ENCODE measurements around the gene CACHD1. TPM values are rescaled to one million over a fixed set of nuclear protein-coding genes. Genes with fewer than 3 reads are reported as not detected.

CACHD1 gene
- polyA plus RNA-seq, 1 donor from 2014 or later = 12.7 TPM

DNA sequence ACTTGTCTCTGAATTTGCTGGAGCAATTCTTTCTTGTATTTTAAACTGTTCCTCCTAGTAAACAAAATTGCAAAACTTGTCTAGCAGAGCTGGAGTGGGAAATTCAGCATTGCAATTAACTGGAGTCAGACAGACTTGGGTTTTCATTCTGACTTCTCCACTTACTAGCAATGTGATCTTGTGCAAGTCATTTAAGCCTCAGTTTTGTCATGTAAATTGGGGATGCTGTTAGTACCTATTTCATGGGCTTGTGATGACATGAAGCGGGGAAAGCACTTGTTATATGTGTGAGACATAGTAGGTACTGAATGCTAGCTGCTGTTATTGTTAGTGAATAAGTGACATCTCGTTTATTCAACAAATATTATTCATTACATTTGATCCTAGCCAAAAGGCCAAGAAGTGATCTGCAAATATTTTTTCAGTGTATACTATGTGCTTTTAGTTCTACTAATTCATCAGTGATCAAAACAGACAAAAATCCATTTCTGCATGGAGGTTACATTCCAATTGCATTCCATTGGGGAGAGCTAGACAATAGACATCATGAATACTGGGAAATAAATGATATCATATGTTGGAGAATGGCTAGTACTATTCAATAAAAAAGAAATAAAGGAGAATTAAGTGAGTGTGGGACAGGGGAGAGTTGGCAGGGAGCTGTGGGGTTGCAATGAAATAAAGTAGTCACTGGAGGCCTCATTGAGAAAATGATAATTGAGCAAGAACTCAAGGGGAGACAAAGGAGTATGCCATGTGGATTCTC is 47.1 kb downstream of the CACHD1 start:
- Histone ChIP-seq H3F3A (ENCODE audit: insufficient read depth, low read length, poor library complexity, severe bottlenecking) (no peaks in the 10 kb centered on the region), H4K20me1 (ENCODE audit: insufficient read depth) (no peaks in the 10 kb centered on the region), H3K9ac (ENCODE audit: low read length) (no peak overlapping the region), H3K27me3 (ENCODE audit: insufficient read depth, low read depth, low read length) (no peaks in the 10 kb centered on the region), H3K4me2 (ENCODE audit: low read length) (no peak overlapping the region), H3K9me2 (ENCODE audit: insufficient read depth, low read length) (no peaks in the 10 kb centered on the region), H3K27ac (ENCODE audit: low read length) (no peak overlapping the region), H3K4me3 (ENCODE audit: low read length) (no peak overlapping the region), H3K9me3 (ENCODE audit: low read length) (no peaks in the 10 kb centered on the region), H3K79me2 (replicated peaks; ENCODE audit: insufficient read depth, low read length) (peaks cover 14% of the 10 kb centered on the region), H2AFZ (ENCODE audit: low read depth, low read length) (no peak overlapping the region), H3K36me3 (ENCODE audit: insufficient read depth, low read length) (no peaks in the 10 kb centered on the region)
- TF ChIP-seq TAF1 (IDR thresholded peaks at IDR 0.05; ENCODE audit: low read depth) (no peak), POLR2AphosphoS5 (IDR thresholded peaks at IDR 0.05) (no peak), RAD21 (conservative IDR thresholded peaks at IDR 0.05) (no peak), SMC3 (conservative IDR thresholded peaks at IDR 0.05; ENCODE audit: poor library complexity) (no peak), EP300 (conservative IDR thresholded peaks at IDR 0.05; ENCODE audit: poor library complexity, severe bottlenecking) (no peak), MXI1 (conservative IDR thresholded peaks at IDR 0.05; ENCODE audit: poor library complexity, severe bottlenecking) (no peak), EZH2 (IDR thresholded peaks at IDR 0.05; ENCODE audit: borderline replicate concordance, insufficient read depth, low read length, poor library complexity, severe bottlenecking) (no peak)
- TF ChIP-seq, protein P1, sequence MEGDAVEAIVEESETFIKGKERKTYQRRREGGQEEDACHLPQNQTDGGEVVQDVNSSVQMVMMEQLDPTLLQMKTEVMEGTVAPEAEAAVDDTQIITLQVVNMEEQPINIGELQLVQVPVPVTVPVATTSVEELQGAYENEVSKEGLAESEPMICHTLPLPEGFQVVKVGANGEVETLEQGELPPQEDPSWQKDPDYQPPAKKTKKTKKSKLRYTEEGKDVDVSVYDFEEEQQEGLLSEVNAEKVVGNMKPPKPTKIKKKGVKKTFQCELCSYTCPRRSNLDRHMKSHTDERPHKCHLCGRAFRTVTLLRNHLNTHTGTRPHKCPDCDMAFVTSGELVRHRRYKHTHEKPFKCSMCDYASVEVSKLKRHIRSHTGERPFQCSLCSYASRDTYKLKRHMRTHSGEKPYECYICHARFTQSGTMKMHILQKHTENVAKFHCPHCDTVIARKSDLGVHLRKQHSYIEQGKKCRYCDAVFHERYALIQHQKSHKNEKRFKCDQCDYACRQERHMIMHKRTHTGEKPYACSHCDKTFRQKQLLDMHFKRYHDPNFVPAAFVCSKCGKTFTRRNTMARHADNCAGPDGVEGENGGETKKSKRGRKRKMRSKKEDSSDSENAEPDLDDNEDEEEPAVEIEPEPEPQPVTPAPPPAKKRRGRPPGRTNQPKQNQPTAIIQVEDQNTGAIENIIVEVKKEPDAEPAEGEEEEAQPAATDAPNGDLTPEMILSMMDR (IDR thresholded peaks at IDR 0.05; ENCODE audit: poor library complexity, severe bottlenecking) = no peak
- TF ChIP-seq, protein P2, sequence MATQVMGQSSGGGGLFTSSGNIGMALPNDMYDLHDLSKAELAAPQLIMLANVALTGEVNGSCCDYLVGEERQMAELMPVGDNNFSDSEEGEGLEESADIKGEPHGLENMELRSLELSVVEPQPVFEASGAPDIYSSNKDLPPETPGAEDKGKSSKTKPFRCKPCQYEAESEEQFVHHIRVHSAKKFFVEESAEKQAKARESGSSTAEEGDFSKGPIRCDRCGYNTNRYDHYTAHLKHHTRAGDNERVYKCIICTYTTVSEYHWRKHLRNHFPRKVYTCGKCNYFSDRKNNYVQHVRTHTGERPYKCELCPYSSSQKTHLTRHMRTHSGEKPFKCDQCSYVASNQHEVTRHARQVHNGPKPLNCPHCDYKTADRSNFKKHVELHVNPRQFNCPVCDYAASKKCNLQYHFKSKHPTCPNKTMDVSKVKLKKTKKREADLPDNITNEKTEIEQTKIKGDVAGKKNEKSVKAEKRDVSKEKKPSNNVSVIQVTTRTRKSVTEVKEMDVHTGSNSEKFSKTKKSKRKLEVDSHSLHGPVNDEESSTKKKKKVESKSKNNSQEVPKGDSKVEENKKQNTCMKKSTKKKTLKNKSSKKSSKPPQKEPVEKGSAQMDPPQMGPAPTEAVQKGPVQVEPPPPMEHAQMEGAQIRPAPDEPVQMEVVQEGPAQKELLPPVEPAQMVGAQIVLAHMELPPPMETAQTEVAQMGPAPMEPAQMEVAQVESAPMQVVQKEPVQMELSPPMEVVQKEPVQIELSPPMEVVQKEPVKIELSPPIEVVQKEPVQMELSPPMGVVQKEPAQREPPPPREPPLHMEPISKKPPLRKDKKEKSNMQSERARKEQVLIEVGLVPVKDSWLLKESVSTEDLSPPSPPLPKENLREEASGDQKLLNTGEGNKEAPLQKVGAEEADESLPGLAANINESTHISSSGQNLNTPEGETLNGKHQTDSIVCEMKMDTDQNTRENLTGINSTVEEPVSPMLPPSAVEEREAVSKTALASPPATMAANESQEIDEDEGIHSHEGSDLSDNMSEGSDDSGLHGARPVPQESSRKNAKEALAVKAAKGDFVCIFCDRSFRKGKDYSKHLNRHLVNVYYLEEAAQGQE (IDR thresholded peaks at IDR 0.05; ENCODE audit: borderline replicate concordance) = no peak

DNA sequence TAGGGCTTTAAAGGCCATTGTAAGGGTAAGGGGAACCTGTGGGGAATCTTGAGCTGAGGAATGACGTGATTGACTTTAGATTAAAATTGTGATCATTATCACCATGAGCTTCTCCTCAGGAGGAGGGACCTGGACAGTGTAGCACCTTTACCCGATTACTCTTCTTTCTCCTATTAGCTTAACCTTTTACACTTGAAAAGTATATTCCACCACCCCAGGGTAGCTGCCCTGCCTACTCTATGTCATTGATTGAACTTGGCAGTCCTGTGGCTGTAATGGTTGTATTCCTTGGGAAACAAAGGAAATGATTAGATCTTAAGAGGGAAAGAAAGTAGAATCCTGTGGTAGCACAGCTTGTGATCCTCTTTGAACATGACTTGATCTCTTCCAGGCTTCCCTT is 47.7 kb downstream of the CACHD1 start:
- Histone ChIP-seq H4K20me1 (ENCODE audit: insufficient read depth) (no peaks in the 10 kb centered on the region), H3F3A (ENCODE audit: insufficient read depth, low read length, poor library complexity, severe bottlenecking) (no peaks in the 10 kb centered on the region), H2AFZ (ENCODE audit: low read depth, low read length) (no peak overlapping the region), H3K27ac (ENCODE audit: low read length) (no peak overlapping the region), H3K4me3 (ENCODE audit: low read length) (no peak overlapping the region), H3K79me2 (replicated peaks; ENCODE audit: insufficient read depth, low read length) (peaks cover 14% of the 10 kb centered on the region), H3K4me2 (ENCODE audit: low read length) (no peak overlapping the region), H3K9ac (ENCODE audit: low read length) (no peak overlapping the region), H3K9me2 (ENCODE audit: insufficient read depth, low read length) (no peaks in the 10 kb centered on the region), H3K36me3 (ENCODE audit: insufficient read depth, low read length) (no peaks in the 10 kb centered on the region), H3K9me3 (ENCODE audit: low read length) (no peaks in the 10 kb centered on the region), H3K27me3 (ENCODE audit: insufficient read depth, low read depth, low read length) (no peaks in the 10 kb centered on the region)
- TF ChIP-seq, protein P2 (IDR thresholded peaks at IDR 0.05; ENCODE audit: borderline replicate concordance) = peak; percentile 40
- no peak for TF ChIP-seq POLR2AphosphoS5 (IDR thresholded peaks at IDR 0.05)

Data from neural cell (in vitro differentiated cells).